Measurements from ENCODE around the gene DLG2. TPM values are rescaled to one million over a fixed set of nuclear protein-coding genes. Genes with fewer than 3 reads are reported as not detected.

DLG2 gene
- total RNA-seq, 3 donors from 2014 or later, result 4.3 to 12.3 (median 6.9) TPM

DNA sequence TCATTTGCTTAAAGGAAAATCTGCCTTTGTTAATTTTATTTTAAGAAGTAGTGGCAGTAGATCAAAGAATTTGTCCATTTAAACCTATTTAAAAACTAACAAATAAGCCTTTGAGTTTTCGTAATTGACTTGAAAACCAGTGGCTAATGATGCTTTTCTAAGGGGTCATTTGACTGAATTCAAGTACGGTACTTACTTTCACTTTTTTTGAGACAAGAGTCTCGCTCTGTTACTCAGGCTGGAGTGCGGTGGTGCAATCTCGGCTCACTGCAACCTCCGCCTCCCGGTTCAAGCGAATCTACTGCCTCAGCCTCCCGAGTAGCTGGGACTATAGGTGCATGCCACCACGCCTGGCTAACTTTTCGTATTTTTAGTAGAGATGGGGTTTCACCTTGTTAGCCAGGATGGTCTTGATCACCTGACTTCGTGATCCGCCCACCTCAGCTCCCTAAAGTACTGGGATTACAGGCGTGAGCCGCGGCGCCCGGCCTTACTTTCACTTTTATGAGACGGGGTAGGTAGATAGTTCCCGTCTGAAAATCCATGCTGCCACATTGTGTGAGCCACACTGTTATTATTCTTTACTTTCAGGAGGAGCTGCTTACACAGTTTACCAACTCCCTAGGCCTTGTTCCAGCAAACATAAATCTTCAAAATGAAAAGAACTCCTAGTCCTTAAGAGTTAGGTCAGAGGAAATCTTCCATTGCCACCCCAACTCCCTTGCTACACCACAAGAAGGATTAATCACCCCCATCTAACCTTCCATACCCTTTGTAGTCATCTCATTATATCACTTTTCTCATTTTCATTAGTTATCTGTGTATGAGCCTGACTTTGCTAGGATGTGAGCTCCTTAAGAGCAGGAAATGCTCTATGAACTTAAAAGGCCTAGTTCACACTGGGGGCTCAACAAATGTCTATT is 1414.4 kb downstream of the DLG2 start:
- no peak for DNase-seq (ENCODE audit: low spot score in 2 of 2)
- no peaks in the 10 kb centered on the region for H3K4me1 ChIP-seq
- intact Hi-C loops (cut with DNase I; ENCODE audit: low total_unique reads), result no loop called here
- H3K27me3 ChIP-seq, result no peaks in the 10 kb centered on the region
- no peaks in the 10 kb centered on the region for H3K9me3 ChIP-seq
- TF ChIP-seq POLR2A (IDR thresholded peaks at IDR 0.05) (no peak), POLR2AphosphoS5 (IDR thresholded peaks at IDR 0.05) (no peak)
- TF ChIP-seq, protein P1, sequence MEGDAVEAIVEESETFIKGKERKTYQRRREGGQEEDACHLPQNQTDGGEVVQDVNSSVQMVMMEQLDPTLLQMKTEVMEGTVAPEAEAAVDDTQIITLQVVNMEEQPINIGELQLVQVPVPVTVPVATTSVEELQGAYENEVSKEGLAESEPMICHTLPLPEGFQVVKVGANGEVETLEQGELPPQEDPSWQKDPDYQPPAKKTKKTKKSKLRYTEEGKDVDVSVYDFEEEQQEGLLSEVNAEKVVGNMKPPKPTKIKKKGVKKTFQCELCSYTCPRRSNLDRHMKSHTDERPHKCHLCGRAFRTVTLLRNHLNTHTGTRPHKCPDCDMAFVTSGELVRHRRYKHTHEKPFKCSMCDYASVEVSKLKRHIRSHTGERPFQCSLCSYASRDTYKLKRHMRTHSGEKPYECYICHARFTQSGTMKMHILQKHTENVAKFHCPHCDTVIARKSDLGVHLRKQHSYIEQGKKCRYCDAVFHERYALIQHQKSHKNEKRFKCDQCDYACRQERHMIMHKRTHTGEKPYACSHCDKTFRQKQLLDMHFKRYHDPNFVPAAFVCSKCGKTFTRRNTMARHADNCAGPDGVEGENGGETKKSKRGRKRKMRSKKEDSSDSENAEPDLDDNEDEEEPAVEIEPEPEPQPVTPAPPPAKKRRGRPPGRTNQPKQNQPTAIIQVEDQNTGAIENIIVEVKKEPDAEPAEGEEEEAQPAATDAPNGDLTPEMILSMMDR (IDR thresholded peaks at IDR 0.05), result no peak
- no peak overlapping the region for H3K4me3 ChIP-seq
- no peak overlapping the region for H3K27ac ChIP-seq
- no peaks in the 10 kb centered on the region for H3K36me3 ChIP-seq

DNA sequence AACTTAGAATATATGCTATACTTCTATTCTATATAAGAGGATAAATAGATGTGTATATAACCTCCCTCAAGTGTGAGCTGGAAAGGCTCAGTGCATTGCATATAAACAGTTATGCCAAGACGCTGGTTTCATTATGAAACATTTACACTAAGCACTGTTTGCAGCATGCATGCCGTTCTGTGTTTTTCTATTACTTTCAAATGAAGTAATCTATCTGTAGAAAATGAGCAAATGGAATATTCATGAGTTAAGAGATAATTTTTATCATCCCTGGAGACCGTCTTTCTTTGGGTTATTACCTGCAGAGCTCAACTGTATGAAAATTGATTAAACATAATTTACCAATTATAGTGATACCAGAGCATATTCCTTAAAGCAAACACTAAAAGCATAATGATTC is 1415.2 kb downstream of the DLG2 start:
- no peak overlapping the region for H3K4me3 ChIP-seq
- intact Hi-C loops (cut with DNase I; ENCODE audit: low total_unique reads), result no loop called here
- no peaks in the 10 kb centered on the region for H3K36me3 ChIP-seq
- DNase-seq (ENCODE audit: low spot score in 2 of 2), result no peak
- H3K4me1 ChIP-seq, result no peaks in the 10 kb centered on the region
- H3K9me3 ChIP-seq, result no peaks in the 10 kb centered on the region
- TF ChIP-seq, protein P1 (IDR thresholded peaks at IDR 0.05), result no peak
- TF ChIP-seq POLR2AphosphoS5 (IDR thresholded peaks at IDR 0.05) (no peak), POLR2A (IDR thresholded peaks at IDR 0.05) (no peak)
- no peak overlapping the region for H3K27ac ChIP-seq
- H3K27me3 ChIP-seq, result no peaks in the 10 kb centered on the region

DNA sequence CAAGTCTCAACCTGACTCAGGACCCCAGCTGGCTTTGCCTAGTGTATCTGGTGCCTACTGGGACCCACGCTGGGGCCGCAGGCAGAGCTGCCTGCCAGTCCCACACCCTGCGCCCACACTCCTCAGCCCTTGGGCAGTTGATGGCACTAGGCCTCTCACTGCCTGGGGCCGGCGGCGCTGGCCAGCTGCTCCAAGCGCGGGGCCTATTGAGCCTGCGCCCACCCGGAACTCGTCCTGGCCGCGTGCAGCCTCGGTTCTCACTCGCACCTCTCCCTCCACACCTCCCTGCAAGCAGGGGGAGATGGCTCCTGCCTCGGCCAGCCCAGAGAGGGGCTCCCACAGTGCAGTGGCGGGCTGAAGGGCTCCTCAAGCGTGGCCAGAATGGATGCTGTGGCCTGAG is 1432.4 kb downstream of the DLG2 start:
- Histone ChIP-seq H3K27ac (no peak overlapping the region), H3K4me3 (no peak overlapping the region), H3K4me1 (no peaks in the 10 kb centered on the region), H3K9me3 (peaks cover 0 to 7% of the 10 kb centered on the region in 2 donors), H3K36me3 (no peaks in the 10 kb centered on the region), H3K27me3 (no peaks in the 10 kb centered on the region)
- TF ChIP-seq, protein P1 (IDR thresholded peaks at IDR 0.05), result no peak
- TF ChIP-seq POLR2AphosphoS5 (IDR thresholded peaks at IDR 0.05) (no peak), POLR2A (IDR thresholded peaks at IDR 0.05) (no peak)
- intact Hi-C loops (cut with DNase I; ENCODE audit: low total_unique reads), result loop anchor here (5.0 kb wide), 1 partner anchor 312 kb away; no protein-coding TSS in a partner anchor
- DNase-seq (ENCODE audit: low spot score in 2 of 2), result no peak

DNA sequence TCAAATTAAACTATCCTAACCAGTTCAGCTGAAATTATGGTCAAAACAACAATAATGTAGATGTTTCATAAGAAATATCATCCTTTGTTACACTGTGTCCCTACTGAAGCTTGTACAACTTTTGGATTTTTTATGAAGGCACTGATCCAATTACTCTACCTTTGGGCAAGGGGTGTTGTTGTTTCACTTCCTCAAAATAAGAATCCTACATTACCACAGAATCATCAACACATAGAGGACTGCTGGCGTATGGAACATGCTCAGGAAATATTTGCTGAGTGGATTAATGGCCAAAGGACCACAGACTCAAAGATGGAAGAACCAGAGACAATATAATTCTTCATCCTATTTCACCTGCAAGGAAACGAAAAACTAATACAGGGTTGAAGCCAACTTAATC is 1433.4 kb downstream of the DLG2 start:
- H3K9me3 ChIP-seq, result peaks cover 0 to 7% of the 10 kb centered on the region in 2 donors
- no peak for DNase-seq (ENCODE audit: low spot score in 2 of 2)
- intact Hi-C loops (cut with DNase I; ENCODE audit: low total_unique reads), result loop anchor here (5.0 kb wide), 1 partner anchor 311 kb away; no protein-coding TSS in a partner anchor
- H3K4me1 ChIP-seq, result no peaks in the 10 kb centered on the region
- no peak overlapping the region for H3K27ac ChIP-seq
- no peak for TF ChIP-seq POLR2AphosphoS5 (IDR thresholded peaks at IDR 0.05)
- TF ChIP-seq POLR2A (IDR thresholded peaks at IDR 0.05), result no peak
- TF ChIP-seq, protein P1 (IDR thresholded peaks at IDR 0.05), result no peak
- H3K36me3 ChIP-seq, result no peaks in the 10 kb centered on the region
- no peaks in the 10 kb centered on the region for H3K27me3 ChIP-seq
- no peak overlapping the region for H3K4me3 ChIP-seq

DNA sequence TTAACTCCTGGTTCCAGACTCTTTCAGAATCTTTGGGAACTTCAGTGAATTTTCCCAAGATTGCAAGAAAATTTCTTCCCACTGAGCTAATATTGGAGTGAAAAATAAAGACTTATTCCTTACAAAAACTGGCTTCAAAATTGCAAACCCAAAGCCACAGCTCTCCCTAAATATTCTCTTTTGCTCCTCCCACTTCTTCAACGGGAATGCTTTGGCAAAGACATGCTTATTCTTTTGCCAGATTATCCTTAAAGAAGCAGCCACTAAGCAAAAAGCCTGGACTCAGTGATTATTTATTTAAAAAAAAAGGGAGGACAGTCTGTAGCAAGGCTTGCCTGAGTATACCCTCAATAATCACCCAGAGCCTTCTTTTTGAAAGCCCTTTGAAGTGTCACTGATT is 1438.6 kb downstream of the DLG2 start:
- intact Hi-C loops (cut with DNase I; ENCODE audit: low total_unique reads), result no loop called here
- TF ChIP-seq POLR2AphosphoS5 (IDR thresholded peaks at IDR 0.05) (no peak), POLR2A (IDR thresholded peaks at IDR 0.05) (no peak)
- TF ChIP-seq, protein P1 (IDR thresholded peaks at IDR 0.05), result no peak
- Histone ChIP-seq H3K27ac (no peak overlapping the region), H3K36me3 (no peaks in the 10 kb centered on the region), H3K4me3 (no peak overlapping the region), H3K27me3 (no peaks in the 10 kb centered on the region), H3K9me3 (no peaks in the 10 kb centered on the region), H3K4me1 (no peaks in the 10 kb centered on the region)
- DNase-seq (ENCODE audit: low spot score in 2 of 2), result no peak
